GM12891 (cell line): ENCODE results near the gene ULBP3.

ENCODE experiments used
- POLR2AphosphoS5 ChIP-seq: IDR thresholded peaks from 2 replicates; pipeline ENCODE4 v1.6.1; 2011; ENCODE audit warnings: low read depth, low read length, control low read depth
- TAF1 ChIP-seq: IDR thresholded peaks from 2 replicates; pipeline ENCODE4 v1.6.1; 2011; ENCODE audit warnings: low read depth, low read length, control low read depth

- TF ChIP-seq POLR2AphosphoS5 (no peak), TAF1 (no peak)
Measured at GRCh38 chr6:150090328-150090727, 21.4 kb upstream of the ULBP3 start.
